ENCODE data around the gene NMD3.

DNA sequence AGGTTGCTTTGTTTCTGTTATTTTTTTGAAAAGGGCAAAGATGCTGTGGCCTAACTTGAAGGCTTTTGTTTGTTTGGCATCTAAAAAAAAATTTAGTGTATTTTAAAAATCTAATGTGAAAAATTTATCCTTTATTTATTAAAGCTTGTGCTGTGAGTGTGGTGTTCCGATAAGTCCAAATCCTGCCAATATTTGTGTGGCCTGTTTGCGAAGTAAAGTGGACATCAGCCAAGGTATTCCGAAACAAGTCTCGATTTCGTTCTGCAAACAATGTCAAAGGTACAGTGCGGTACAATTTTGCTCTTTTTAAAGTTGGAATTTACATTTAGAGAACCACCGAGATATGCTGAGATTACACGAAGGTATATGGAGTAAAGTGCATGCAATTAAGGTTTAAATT, 3.7 kb downstream of the NMD3 start:
- TF ChIP-seq, protein P1, sequence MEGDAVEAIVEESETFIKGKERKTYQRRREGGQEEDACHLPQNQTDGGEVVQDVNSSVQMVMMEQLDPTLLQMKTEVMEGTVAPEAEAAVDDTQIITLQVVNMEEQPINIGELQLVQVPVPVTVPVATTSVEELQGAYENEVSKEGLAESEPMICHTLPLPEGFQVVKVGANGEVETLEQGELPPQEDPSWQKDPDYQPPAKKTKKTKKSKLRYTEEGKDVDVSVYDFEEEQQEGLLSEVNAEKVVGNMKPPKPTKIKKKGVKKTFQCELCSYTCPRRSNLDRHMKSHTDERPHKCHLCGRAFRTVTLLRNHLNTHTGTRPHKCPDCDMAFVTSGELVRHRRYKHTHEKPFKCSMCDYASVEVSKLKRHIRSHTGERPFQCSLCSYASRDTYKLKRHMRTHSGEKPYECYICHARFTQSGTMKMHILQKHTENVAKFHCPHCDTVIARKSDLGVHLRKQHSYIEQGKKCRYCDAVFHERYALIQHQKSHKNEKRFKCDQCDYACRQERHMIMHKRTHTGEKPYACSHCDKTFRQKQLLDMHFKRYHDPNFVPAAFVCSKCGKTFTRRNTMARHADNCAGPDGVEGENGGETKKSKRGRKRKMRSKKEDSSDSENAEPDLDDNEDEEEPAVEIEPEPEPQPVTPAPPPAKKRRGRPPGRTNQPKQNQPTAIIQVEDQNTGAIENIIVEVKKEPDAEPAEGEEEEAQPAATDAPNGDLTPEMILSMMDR (IDR thresholded peaks at IDR 0.05; ENCODE audit: insufficient read depth, low read length) = no peak
- no peak for TF ChIP-seq POLR2AphosphoS5 (IDR thresholded peaks at IDR 0.05; ENCODE audit: low read depth)
- TF ChIP-seq, protein P2, sequence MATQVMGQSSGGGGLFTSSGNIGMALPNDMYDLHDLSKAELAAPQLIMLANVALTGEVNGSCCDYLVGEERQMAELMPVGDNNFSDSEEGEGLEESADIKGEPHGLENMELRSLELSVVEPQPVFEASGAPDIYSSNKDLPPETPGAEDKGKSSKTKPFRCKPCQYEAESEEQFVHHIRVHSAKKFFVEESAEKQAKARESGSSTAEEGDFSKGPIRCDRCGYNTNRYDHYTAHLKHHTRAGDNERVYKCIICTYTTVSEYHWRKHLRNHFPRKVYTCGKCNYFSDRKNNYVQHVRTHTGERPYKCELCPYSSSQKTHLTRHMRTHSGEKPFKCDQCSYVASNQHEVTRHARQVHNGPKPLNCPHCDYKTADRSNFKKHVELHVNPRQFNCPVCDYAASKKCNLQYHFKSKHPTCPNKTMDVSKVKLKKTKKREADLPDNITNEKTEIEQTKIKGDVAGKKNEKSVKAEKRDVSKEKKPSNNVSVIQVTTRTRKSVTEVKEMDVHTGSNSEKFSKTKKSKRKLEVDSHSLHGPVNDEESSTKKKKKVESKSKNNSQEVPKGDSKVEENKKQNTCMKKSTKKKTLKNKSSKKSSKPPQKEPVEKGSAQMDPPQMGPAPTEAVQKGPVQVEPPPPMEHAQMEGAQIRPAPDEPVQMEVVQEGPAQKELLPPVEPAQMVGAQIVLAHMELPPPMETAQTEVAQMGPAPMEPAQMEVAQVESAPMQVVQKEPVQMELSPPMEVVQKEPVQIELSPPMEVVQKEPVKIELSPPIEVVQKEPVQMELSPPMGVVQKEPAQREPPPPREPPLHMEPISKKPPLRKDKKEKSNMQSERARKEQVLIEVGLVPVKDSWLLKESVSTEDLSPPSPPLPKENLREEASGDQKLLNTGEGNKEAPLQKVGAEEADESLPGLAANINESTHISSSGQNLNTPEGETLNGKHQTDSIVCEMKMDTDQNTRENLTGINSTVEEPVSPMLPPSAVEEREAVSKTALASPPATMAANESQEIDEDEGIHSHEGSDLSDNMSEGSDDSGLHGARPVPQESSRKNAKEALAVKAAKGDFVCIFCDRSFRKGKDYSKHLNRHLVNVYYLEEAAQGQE (IDR thresholded peaks at IDR 0.05; ENCODE audit: insufficient replicate concordance, low read depth) = no peak
- no peak for TF ChIP-seq GABPA (IDR thresholded peaks at IDR 0.05; ENCODE audit: low read depth)
- no peak for TF ChIP-seq SPI1 (IDR thresholded peaks at IDR 0.05; ENCODE audit: borderline replicate concordance, low read depth)

Measured in HL-60 (cell line).